Fibroblast of lung (primary cell): Measurements from ENCODE around the gene MYO10.

Source experiments
- EZH2 ChIP-seq: IDR thresholded peaks from 2 replicates; pipeline ENCODE4 v1.5.1; 2012; ENCODE audit warnings: low read length, control low read depth, mild to moderate bottlenecking; ENCODE audit errors: missing control alignments
- TF ChIP-seq, protein P1 (sequence below), 2 donors: IDR thresholded peaks in 1 of 2; conservative IDR thresholded peaks in 1 of 2; 1 replicate in 1 of 2; 2 replicates in 1 of 2; pipeline ENCODE4 v1.5.1; 2011 to 2012; ENCODE audit warnings: low read length in 2 of 2, control low read depth in 1 of 2, inconsistent platforms in 1 of 2, low read depth in 1 of 2, mild to moderate bottlenecking in 1 of 2

DNA sequence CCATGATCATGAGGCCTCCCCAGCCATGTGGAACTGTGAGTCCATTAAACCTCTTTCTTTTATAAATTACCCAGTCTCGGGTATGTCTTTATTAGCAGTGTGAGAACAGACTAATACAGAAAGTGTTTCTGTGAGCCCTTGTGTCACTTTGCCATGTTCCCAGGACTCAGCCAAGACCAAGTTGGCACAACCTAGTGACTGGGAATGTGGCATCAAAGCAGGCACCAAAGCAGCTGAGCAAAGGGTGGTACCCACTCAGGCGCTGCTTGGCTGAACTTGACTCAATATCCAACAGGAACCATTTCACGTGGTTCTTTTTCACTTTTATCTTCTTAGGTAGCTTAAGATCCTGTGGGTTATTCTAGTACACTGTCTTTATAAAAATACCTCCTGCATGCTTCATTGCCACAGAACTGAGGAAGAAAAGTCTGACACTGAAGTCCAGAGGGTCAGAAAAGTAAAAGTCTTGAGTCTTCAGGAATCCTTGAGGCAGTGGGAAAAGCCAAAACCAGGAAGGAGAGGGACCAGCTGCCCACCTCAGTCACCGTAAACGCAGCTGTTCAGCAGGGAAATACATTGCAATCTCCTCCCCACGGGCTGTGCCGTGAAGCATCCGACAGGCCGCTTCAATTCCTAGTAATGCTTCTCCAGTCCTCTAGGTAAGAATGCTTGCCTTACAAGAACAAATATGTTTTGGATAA is 228.8 kb downstream of the MYO10 start:
- TF ChIP-seq, protein P1, sequence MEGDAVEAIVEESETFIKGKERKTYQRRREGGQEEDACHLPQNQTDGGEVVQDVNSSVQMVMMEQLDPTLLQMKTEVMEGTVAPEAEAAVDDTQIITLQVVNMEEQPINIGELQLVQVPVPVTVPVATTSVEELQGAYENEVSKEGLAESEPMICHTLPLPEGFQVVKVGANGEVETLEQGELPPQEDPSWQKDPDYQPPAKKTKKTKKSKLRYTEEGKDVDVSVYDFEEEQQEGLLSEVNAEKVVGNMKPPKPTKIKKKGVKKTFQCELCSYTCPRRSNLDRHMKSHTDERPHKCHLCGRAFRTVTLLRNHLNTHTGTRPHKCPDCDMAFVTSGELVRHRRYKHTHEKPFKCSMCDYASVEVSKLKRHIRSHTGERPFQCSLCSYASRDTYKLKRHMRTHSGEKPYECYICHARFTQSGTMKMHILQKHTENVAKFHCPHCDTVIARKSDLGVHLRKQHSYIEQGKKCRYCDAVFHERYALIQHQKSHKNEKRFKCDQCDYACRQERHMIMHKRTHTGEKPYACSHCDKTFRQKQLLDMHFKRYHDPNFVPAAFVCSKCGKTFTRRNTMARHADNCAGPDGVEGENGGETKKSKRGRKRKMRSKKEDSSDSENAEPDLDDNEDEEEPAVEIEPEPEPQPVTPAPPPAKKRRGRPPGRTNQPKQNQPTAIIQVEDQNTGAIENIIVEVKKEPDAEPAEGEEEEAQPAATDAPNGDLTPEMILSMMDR (conservative IDR thresholded peaks at IDR 0.05 in 1 of 2, IDR thresholded peaks at IDR 0.05 in 1 of 2; ENCODE audit: low read depth in 1 of 2, low read length in 2 of 2), result no peak
- no peak for TF ChIP-seq EZH2
